ENCODE results near the gene RAVER1.

Gene RAVER1

DNA sequence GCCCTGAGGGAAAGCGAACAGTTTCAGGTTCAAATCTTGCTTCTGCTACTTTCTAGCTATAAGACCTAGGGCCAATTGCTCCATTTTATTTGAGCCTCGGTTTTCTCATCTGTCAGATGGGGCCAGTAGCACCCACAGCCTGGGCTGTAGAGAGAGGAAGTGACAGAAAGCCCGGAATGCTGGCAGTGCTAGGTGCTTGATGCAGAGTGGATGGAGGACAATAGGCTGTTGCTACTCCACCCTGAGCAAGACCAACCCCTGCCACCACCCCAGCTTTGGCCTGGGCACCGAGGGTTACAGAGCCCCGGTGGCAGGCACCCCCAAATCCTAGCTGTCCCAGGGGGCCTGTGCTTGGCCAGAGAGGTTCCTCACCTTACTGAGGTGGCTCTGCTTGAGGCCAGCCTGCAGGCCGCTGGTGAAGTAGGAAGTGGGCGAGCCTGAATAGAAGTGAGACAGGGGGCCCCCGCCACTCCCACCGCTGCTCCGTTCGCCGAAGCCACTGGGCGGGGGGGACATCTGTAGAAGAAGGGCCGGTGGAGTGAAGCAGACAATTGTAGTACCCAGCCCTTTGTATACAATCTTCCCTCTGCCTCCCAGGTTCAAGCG is 15.4 kb downstream of the RAVER1 start:
- DNase-seq (ENCODE audit: low read depth), result no peak

DNA sequence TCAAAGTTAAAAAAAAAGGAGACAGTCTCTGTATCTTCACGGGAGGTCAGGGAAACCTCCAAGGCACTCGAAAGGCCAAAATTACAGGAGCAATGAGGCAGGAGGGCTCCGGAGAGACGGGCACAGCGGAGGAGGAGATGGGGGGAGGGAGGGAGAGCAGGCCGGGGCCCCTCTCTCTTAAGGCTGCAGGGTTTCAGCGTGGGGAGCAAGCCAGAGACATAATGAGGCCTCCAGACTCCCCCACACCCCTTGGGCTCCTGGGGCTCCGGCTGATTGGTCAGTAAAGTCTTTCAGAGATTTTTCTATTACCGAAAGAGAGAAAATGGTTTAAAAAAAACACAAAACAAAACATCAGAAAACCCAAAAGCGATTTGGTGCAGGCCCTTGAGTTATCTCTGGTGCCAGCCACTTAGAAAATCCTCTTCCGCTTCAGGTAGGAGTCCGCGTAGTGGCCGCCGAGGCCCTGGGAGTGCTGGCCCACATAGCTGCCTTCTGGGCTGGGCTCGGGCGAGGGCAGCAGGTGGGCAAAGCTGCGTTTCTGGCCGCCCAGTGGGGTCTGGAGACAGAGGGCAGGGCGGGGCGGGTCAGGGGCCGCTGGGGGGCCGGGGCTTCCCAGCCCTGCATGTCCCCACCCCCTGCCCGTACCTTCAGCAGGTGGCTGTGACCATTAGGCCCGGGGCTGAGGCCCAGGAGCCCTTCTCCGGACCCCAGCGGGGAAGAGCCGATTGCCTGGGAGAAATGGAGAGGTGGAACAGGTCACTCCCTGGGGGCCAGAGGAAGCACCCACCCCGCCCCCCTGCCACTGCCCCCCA is 16.1 kb downstream of the RAVER1 start:
- no peak for DNase-seq (ENCODE audit: low read depth)

DNA sequence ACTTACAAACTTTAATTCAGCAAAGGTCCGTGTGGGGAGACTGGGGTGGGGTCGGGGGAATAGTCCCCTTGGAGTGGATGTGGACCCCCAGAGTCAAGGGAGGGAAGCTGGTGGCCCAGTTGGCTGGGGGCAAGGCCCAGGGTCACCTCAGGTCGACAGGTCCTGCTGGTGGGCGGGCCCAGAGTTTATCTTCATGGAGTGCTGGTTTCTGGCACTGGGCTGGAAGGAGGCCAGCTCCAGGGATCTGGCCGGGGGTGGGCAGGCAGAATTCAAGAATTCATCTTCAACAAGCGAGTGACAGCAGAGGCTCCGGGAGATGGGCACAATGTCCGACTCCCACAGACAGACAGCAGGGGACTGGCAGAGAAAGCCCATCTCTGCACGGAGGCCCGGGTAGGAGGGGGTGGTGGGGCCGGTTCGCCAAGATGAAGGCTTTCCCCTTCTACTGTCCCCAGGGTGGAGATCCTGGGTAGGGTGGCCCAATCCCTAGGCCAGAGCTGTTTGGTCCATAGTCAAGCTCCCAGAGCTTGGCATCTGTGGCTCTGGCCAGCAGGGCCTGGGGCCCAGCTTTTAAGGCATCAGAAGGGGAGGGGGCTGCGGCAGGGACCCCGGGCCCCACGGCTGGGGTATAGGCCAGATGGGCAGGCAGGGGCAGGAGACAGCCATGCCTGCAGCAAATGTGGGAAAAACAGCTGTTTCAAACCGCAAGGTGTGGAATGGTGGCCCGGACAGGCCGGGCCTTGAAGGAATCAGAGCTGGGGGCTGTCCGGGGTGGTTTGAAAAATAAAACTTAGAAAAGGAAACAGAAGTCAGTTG is 16.9 kb downstream of the RAVER1 start:
- DNase-seq (ENCODE audit: low read depth), result no peak

DNA sequence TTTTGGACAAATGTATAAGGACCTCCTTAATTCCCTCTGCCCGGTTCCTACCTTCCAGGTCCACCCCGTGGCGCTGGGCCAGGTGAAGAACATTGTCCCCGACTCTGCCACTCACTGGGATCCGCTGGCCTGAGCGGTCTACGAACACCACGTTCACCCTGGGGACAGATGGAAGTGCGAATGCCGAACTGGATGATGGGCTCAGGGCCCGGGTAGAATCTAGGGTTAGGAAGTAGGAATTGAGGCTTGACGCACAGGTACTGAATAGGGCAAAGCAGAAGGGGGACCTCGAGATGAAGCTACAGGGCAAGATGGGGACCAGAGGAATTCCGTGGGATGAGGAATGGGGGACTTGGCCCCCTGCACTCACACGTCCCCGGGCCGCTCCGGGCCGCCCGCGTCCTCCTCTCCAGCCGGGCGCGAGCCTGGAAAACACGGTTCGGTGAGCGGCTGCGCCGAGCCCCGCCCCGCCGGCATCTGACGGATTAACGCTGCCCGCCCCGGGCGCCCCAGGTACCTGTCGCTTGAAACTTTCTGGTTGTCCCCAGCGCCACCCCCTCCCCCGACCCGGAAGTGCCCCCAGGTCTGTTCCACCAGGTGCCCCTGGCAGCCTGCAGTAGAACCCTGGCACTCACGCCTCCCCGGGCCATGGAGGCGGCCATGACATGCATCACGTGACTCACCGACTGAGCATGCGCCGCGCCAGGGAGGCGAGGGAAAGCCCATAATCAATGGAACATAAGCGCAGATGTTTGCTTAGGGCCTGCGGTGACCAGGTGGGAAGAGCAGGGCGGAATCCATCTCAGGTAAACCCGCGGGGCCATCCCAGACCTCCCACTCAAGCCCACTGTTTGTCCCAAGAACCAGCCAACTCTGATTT is 17.8 kb downstream of the RAVER1 start, which contains the start of gene FDX2:
TSS of gene FDX2 (minus strand) at position 681 of the 880 bp plus-strand sequence. CDS start at position 662, 19 bp downstream.
- peak; percentile 88 for DNase-seq (ENCODE audit: low read depth)

DNA sequence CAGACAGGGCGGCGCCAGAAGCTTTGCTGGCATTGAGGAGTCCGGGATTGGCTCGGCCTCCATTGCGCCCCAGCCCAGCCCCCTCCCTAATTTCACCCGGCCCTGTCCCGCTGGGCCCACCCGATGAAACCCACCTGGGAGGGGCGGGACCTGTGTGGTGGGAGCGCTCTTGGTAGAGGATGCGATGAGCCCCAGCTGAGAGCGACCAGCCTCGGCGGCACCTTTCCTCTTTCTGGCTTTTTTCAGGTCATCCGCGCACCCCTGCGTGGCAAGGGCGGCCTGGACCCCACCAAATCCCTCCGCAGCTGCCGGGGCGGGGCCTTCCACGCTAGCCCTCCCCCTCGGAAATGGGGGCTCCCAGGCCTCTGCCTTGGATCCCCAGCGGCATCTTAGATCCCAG is 23.9 kb downstream of the RAVER1 start, which contains the start of gene ZGLP1:
TSS of gene ZGLP1 (minus strand) at position 393 of the 400 bp plus-strand sequence.
- no peak for DNase-seq (ENCODE audit: low read depth)

DNA sequence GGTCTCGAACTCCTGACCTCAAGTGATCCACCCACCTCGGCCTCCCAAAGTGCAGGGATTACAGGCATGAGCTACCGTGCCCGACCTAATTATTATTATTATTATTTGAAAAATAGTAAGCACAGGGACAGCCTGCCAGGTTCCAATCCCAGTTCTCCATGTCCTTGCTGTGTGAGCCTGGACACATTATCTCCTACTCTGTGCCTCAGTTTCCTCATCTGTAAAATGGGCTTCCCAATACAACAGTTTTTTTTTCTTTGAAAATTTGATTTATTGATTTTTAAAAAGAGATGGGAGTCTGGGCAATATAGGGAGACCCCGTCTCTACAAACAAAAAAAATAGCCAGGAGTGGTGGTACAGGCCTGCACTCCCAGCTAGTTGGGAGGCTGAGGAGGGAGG is 27.0 kb downstream of the RAVER1 start:
- no peak for DNase-seq (ENCODE audit: low read depth)

DNA sequence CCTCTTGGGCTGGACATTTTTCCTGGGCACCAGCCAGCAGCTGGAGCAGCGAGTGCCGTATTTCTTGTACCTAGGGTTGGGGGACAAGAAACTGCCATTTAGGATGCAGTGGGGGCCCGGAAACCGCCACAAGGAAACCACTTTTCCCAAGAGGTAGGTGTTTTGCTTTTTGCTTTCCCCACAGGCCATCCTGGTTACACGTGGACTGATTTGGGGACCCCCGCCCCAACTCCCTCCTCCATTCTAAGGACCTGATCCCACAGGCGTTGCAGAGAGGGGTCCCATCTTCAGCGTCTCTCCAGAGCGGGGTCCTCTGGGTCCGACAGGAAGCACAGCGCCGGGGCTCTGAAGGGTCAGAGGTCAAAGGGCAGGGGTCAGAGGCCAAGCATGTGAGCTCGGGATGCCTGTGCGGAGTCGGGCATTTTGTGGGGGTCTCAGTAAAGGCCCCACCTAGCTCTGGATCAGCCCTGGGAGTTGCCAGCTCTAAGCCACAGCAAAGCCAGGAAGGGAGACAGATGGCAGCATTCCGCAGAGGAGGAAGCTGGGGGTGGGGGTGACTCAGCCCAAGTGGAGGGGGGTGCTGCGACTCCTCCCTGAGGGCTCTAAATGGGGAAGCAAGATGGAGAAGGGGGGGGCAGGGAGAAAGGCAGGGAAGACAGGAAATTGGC is 28.1 kb downstream of the RAVER1 start:
- no peak for DNase-seq (ENCODE audit: low read depth)

DNA sequence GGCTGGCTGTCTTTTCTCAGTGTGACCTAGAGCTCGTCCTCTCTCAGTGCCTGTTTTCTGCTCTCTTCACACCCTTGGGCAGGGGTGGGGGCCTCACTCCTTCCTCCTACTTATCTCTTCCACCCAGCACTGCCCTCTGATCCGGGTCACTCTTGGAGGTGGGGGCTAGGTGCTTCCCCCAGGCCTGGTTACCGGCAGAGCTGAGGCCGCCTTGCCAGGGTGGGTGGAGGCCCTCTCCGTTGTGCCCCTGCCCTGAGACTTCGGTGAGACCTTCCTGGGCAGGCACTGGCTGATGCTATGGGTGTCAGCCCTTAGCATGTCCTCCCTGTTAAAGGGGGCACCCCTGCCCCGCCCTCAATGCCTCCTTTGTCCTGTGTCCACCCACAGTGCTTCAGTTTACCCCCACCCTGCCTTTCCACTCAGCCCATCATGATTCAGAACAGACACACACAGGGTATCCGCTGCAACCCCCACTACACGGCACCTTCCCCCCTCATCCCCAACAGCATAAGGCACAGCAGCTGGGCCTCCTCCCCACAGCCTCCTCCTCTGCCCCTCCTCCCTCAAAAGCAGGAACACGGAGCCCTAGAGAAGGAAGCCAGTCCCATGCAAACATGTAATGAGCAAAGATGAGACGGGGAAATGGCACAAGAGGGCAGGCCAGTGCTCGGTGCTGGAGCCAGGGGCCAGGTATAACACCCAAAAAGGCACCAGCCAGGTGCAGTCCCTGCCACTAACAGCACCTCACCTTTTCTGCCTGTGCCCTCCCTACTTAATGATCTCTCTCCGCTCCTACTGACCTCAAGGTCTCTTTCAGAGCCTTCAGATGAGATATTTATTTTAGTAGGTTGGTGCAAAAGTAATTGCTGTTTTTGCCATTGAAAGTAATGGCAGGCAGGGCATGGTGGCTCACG is 33.5 kb downstream of the RAVER1 start:
- DNase-seq (ENCODE audit: low read depth), result no peak

DNA sequence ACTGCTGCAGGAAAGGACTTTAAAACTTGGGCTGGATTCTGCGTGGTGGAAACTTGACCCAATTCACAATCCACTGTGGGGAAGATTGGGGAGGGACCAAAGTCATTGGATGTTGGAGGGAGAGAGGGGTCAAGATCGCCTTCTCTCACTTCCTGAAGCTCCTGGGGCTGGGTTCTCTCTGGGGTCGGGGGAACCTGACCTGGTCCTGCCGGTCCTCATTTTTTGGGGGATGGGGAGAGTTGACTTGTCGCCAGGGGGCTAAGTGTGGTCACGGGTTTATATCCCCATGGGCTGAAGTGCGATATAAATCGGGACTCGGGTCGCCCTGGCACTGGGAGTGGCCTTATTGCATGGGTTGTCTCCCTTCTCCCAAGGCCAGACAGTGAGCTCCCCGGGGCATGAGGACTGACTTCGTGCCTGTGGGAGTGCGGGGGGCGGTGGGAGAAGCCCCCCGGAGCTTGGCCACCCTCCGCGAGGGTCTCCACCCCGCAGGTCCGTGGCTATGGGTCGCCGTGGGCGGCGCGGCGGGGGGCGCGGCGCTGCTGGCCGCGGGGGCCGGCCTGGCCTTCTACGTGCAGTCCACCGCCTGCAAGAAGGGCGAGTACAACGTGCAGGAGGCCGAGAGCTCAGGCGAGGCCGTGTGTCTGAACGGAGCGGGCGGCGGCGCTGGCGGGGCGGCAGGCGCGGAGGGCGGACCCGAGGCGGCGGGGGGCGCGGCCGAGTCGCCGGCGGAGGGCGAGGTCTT is 37.3 kb downstream of the RAVER1 start:
- no peak for DNase-seq (ENCODE audit: low read depth)

DNA sequence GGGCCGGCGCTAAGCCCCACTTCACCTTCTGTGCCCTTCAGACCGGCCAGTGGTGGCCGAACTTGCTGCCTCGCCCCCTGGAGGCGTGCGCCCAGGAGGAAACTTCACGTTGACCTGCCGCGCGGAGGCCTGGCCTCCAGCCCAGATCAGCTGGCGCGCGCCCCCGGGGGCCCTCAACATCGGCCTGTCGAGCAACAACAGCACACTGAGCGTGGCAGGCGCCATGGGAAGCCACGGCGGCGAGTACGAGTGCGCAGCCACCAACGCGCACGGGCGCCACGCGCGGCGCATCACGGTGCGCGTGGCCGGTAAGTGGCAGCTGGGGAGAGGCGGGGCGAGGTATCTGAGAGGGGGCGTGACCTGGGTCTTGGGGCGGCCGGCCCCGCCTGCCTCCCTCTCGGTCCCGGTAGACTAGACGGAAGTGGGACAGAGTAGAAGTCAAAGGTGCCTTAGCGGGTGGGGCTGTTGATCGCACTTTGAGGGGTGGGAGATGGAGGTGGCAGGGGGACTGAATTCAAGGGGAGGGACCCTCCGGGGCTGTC is 38.0 kb downstream of the RAVER1 start:
- peak; percentile 50 for DNase-seq (ENCODE audit: low read depth)

DNA sequence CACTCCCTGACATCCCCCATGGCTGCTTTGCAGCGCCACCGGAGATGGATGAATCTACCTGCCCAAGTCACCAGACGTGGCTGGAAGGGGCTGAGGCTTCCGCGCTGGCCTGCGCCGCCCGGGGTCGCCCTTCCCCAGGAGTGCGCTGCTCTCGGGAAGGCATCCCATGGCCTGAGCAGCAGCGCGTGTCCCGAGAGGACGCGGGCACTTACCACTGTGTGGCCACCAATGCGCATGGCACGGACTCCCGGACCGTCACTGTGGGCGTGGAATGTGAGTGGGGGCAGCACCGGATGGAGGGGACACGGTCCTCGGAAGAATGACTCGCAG is 39.0 kb downstream of the RAVER1 start:
- DNase-seq (ENCODE audit: low read depth), result no peak

DNA sequence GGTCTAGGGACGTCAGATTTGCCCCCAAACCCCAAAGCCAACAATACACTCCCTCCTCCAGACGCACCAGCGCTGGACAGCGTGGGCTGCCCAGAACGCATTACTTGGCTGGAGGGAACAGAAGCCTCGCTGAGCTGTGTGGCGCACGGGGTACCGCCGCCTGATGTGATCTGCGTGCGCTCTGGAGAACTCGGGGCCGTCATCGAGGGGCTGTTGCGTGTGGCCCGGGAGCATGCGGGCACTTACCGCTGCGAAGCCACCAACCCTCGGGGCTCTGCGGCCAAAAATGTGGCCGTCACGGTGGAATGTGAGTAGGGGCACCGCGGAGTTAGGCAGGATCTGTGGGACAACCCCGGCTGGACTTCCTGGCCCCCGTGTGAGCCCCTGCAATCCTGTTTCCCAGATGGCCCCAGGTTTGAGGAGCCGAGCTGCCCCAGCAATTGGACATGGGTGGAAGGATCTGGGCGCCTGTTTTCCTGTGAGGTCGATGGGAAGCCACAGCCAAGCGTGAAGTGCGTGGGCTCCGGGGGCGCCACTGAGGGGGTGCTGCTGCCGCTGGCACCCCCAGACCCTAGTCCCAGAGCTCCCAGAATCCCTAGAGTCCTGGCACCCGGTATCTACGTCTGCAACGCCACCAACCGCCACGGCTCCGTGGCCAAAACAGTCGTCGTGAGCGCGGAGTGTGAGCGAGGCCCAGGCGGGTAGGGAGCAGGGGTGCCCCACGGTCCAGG is 39.5 kb downstream of the RAVER1 start:
- DNase-seq (ENCODE audit: low read depth), result no peak

DNA sequence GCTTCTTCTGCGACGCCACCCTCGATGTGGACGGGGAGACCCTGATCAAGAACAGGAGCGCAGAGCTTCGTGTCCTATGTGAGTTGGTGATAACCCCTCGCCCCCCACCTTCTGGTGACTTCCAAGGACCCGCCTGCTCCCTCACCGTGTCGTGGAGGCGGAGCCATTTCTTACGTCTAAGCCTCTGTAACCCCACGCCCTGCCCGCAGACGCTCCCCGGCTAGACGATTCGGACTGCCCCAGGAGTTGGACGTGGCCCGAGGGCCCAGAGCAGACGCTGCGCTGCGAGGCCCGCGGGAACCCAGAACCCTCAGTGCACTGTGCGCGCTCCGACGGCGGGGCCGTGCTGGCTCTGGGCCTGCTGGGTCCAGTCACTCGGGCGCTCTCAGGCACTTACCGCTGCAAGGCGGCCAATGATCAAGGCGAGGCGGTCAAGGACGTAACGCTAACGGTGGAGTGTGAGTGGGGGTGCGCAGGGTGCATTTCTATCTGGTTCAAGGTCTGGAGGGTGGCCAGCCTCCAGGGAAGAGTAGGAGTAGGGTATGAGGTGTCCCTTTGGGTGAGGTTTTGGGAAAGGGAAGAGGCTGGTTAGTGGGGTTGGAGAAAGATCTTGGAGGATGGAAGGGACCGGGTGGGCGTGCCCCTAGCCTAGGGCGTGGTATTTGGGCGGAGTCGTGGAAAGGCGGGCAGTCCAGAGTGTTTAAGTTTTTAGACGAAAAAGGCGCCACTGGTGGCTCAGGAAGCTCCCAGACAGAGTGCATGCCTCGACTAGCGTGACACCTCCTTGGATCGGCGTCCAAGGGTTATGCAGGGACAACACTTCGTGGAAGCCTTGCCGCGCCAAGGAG is 40.3 kb downstream of the RAVER1 start:
- DNase-seq (ENCODE audit: low read depth), result no peak

DNA sequence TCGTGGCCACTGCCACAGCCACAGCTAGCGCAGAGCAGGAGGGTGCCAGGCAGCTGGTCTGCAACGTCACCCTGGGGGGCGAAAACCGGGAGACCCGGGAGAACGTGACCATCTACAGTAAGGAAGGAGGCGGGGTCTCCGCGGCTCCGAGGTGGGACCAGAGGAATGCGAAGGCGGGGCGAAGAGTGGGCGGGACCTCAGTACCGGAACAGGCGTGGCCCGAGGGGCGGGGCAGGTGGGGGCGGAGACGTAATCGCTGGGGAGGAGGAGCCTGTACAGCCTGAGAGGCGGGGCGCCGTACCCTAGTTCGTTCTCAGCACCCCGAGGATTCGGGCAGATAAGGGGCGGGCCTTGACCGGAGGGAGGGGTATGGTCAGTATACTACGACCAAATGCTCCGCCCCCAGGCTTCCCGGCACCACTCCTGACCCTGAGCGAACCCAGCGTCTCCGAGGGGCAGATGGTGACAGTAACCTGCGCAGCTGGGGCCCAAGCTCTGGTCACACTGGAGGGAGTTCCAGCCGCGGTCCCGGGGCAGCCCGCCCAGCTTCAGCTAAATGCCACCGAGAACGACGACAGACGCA is 41.0 kb downstream of the RAVER1 start:
- DNase-seq (ENCODE audit: low read depth), result peak; percentile 58

DNA sequence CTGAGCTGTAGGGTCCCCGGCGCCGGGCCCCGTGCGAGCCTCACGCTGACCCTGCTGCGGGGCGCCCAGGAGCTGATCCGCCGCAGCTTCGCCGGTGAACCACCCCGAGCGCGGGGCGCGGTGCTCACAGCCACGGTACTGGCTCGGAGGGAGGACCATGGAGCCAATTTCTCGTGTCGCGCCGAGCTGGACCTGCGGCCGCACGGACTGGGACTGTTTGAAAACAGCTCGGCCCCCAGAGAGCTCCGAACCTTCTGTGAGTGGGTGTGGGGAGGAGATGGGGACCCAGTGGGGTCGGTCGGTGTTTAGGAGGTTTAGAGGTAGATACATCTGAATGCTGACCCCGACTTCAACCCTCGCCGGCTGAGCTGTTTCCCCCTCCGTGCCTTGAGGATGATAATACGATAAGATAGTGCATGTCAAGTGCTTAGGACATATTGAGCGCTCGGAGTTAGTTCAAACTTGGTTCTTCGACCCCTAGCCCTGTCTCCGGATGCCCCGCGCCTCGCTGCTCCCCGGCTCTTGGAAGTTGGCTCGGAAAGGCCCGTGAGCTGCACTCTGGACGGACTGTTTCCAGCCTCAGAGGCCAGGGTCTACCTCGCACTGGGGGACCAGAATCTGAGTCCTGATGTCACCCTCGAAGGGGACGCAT is 41.6 kb downstream of the RAVER1 start:
- no peak for DNase-seq (ENCODE audit: low read depth)

DNA sequence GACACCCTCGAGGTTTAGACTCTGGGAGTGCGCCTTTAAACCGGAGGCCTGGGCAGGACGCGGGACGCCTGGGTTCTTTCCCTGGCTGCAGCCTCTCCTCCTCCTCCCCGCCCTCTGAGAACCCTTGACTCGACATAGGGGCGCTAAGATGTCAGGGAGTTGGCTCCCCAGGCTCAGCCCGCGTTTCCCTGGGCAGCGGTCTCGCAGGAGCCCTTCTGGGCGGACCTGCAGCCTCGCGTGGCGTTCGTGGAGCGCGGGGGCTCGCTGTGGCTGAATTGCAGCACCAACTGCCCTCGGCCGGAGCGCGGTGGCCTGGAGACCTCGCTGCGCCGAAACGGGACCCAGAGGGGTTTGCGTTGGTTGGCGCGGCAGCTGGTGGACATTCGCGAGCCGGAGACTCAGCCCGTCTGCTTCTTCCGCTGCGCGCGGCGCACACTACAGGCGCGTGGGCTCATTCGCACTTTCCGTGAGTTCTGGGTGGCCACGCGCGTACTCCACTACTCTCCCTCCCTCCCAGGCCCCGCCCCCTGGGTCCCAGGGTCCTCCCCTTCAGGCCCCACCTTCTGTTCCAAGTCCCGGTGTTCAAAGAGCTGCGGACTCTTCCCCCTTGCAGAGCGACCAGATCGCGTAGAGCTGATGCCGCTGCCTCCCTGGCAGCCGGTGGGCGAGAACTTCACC is 42.3 kb downstream of the RAVER1 start:
- DNase-seq (ENCODE audit: low read depth), result peak; percentile 54
